ENCODE results near the gene CNGA3.

DNA sequence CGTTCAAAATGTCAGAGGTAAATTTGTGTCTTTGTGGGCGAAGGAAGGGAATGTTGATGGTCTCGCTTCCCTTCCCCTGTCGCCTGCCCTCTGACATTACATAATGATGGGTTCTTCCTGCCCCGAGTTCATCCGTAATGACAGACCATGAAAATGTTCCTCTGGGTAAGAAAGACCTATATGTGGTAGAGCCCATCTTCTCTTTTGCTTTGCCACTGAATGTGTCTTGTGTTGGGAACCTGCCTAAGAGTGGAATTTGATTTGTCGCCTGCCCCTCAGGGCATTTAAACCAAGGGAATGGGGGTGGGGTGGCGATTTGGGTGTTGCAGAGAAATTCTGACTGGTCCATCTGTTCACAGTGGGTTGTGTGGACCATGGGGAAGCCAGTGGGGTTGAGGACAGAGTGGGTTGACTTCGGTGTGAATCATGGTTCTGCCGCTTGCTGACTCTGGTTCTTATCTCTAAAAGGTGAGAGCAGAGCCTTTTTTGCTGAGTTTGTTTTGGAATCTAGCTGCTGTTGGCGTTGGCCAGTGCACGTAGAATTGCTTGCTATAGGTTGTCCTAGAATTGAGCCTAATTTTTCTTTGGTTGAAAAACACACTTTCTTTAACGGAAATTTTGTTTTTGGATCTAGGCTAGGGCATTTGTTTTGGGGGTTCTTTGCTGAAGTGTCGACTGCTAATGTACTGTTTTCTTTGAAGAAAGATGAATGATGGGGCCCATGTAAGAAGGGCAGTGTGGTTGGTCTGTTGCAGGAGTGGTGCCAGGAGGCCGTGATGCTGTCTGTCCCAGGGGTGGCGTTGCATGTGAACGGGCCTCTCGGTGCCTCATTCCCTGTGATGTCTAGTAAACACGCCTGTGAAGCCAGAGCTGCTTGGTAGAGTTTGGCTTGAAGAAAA lies 99.7 kb downstream of the CNGA3 start:
- TF ChIP-seq EZH2 (IDR thresholded peaks at IDR 0.05; ENCODE audit: borderline replicate concordance, low read length): no peak
- no peak for TF ChIP-seq CTCF (conservative IDR thresholded peaks at IDR 0.05 in 1 of 2, IDR thresholded peaks at IDR 0.05 in 1 of 2; ENCODE audit: extremely low read depth in 1 of 2, insufficient read depth in 1 of 2, low read depth in 1 of 2, low read length in 2 of 2)

Data from mammary epithelial cell (primary cell).